Loucy (cell line): ENCODE measurements around the gene PEMT.

Source experiments
- CTCF ChIP-seq: fragments of 200-600 bp; sonication (generic); conservative IDR thresholded peaks from 2 replicates; pipeline ENCODE4 v1.5.1; 2014; ENCODE audit warnings: mild to moderate bottlenecking, antibody characterized with exemption, low read length
- EZH2phosphoT487 ChIP-seq: fragments of 200-600 bp; IDR thresholded peaks from 2 replicates; pipeline ENCODE4 v1.6.1; 2018; ENCODE audit warnings: antibody characterized with exemption, mild to moderate bottlenecking, moderate library complexity, borderline replicate concordance

- TF ChIP-seq EZH2phosphoT487 (no peak), CTCF (no peak)
Observed at GRCh38 chr17:17516941-17517720, 74.4 kb downstream of the PEMT start.
